Neural progenitor cell (in vitro differentiated cells): ENCODE data around the gene SRXN1. TPM values are rescaled to one million over a fixed set of nuclear protein-coding genes. Genes with fewer than 3 reads are reported as not detected.

Experiments used
- DNase-seq: peaks from one replicate; pipeline ENCODE4 v3.0.0-alpha.2; 2016; ENCODE audit warnings: low spot score
- H2AFZ ChIP-seq: fragments of 200-600 bp; sonication (generic); replicated peaks from 2 replicates; pipeline ENCODE4 v1.6.1; 2016; ENCODE audit warnings: antibody characterized with exemption
- H3F3A ChIP-seq: fragments of 200-600 bp; sonication (generic); 2 replicates; pipeline ENCODE4 v1.6.1; 2016; ENCODE audit warnings: antibody characterized with exemption, low read depth
- H3K27ac ChIP-seq: fragments of 200-600 bp; sonication (generic); 2 replicates; pipeline ENCODE4 v1.5.1; 2016; ENCODE audit warnings: mild to moderate bottlenecking
- H3K27me3 ChIP-seq: fragments of 200-600 bp; sonication (generic); 2 replicates; pipeline ENCODE4 v1.6.1; 2016; ENCODE audit warnings: mild to moderate bottlenecking, moderate library complexity
- H3K36me3 ChIP-seq: fragments of 200-600 bp; sonication (generic); 2 replicates; pipeline ENCODE4 v1.5.1; 2016
- H3K4me1 ChIP-seq: fragments of 200-600 bp; sonication (generic); 2 replicates; pipeline ENCODE4 v1.6.1; 2016; ENCODE audit warnings: mixed run types
- H3K4me2 ChIP-seq: fragments of 200-600 bp; sonication (generic); 2 replicates; pipeline ENCODE4 v1.6.1; 2016
- H3K4me3 ChIP-seq: fragments of 200-600 bp; sonication (generic); 2 replicates; pipeline ENCODE4 v1.5.1; 2016
- H3K79me2 ChIP-seq: fragments of 200-600 bp; sonication (generic); 2 replicates; pipeline ENCODE4 v1.6.1; 2016; ENCODE audit warnings: low read depth
- H3K9ac ChIP-seq: fragments of 200-600 bp; sonication (generic); 2 replicates; pipeline ENCODE4 v1.6.1; 2016
- H3K9me3 ChIP-seq: fragments of 200-600 bp; sonication (generic); 2 replicates; pipeline ENCODE4 v1.5.1; 2016; ENCODE audit warnings: low read depth
- H4K20me1 ChIP-seq: fragments of 200-600 bp; sonication (generic); 2 replicates; pipeline ENCODE4 v1.6.1; 2016; ENCODE audit warnings: low read depth
- H3K27ac Mint-ChIP-seq: 3 replicates; pipeline ENCODE4 v1.8.0; 2021; ENCODE audit warnings: mixed read lengths
- H3K27me3 Mint-ChIP-seq: 2 replicates; pipeline ENCODE4 v1.8.0; 2022; ENCODE audit warnings: low read depth, mild to moderate bottlenecking, inconsistent platforms, moderate library complexity, mixed read lengths; ENCODE audit not compliant: insufficient read depth
- H3K36me3 Mint-ChIP-seq: 3 replicates; pipeline ENCODE4 v1.8.0; 2021; ENCODE audit warnings: mixed read lengths
- H3K4me1 Mint-ChIP-seq: 3 replicates; pipeline ENCODE4 v1.8.0; 2021; ENCODE audit warnings: mixed read lengths
- H3K4me3 Mint-ChIP-seq: 3 replicates; pipeline ENCODE4 v1.8.0; 2021; ENCODE audit warnings: mild to moderate bottlenecking, moderate library complexity, mixed read lengths
- H3K9me3 Mint-ChIP-seq: 3 replicates; pipeline ENCODE4 v1.8.0; 2020; ENCODE audit warnings: mixed read lengths
- CTCF ChIP-seq: fragments of 200-600 bp; sonication (generic); IDR thresholded peaks from 2 replicates; pipeline ENCODE4 v1.5.1; 2017; ENCODE audit warnings: antibody characterized with exemption, mild to moderate bottlenecking
- EZH2 ChIP-seq: fragments of 200-600 bp; sonication (generic); IDR thresholded peaks from 2 replicates; pipeline ENCODE4 v1.6.1; 2017; ENCODE audit warnings: antibody characterized with exemption, mild to moderate bottlenecking, moderate library complexity
- EZH2phosphoT487 ChIP-seq: fragments of 200-600 bp; sonication (generic); IDR thresholded peaks from 2 replicates; pipeline ENCODE4 v1.6.1; 2017; ENCODE audit warnings: antibody characterized with exemption
- total RNA-seq: library from RNA; depleted of rRNA; stranded (reverse); fragments of >200 nt; gene quantifications from 2 replicates; pipeline ENCODE4 v1.2.3, GENCODE V29; 2015; ENCODE audit warnings: low replicate concordance

SRXN1 gene
- total RNA-seq, 1 donor from 2014 or later = 6.8 TPM

GRCh38 chr20:676315-676937, 23.4 kb upstream of the SRXN1 start:
- H3K4me1 ChIP-seq = peaks cover 25% of the 10 kb centered on the region

GRCh38 chr20:675453-676314, 22.7 kb upstream of the SRXN1 start, which contains the start of gene SCRT2:
SCRT2 (minus strand) TSS chr20:675802; CDS start chr20:675601, 201 bp downstream.
- Histone ChIP-seq H3K79me2 (no peaks in the 10 kb centered on the region), H3K4me3 (peak within 1 kb of the TSS; percentile 48), H3K27me3 (peaks cover 72% of the 10 kb centered on the region), H3K27ac (no peak within 1 kb of the TSS), H3K9me3 (no peaks in the 10 kb centered on the region), H3F3A (peaks cover 19% of the 10 kb centered on the region), H3K9ac (no peak within 1 kb of the TSS), H4K20me1 (peaks cover 28% of the 10 kb centered on the region), H3K36me3 (no peaks in the 10 kb centered on the region), H2AFZ (no peak within 1 kb of the TSS), H3K4me2 (peak within 1 kb of the TSS; percentile 92), H3K4me1 (peaks cover 25% of the 10 kb centered on the region)
- H3K36me3 Mint-ChIP-seq = no peaks in the 10 kb centered on the region
- H3K9me3 Mint-ChIP-seq = no peaks in the 10 kb centered on the region
- H3K4me3 Mint-ChIP-seq = peak within 1 kb of the TSS; percentile 81
- H3K27me3 Mint-ChIP-seq = peaks cover 53% of the 10 kb centered on the region
- TF ChIP-seq EZH2 (peak; percentile 78), CTCF (no peak), EZH2phosphoT487 (peak; percentile 36)
- no peak within 1 kb of the TSS for H3K27ac Mint-ChIP-seq
- peak; percentile 95 for DNase-seq
- H3K4me1 Mint-ChIP-seq = peaks cover 16% of the 10 kb centered on the region

More at GRCh38 chr20:676315-676937, 23.4 kb upstream of the SRXN1 start:
- peaks cover 19% of the 10 kb centered on the region for H3F3A ChIP-seq
- Mint-ChIP-seq H3K4me1 (peaks cover 16% of the 10 kb centered on the region), H3K27ac (no peak overlapping the region), H3K4me3 (peak overlapping the region; percentile 81), H3K36me3 (no peaks in the 10 kb centered on the region), H3K9me3 (no peaks in the 10 kb centered on the region), H3K27me3 (peaks cover 51% of the 10 kb centered on the region)
- peaks cover 72% of the 10 kb centered on the region for H3K27me3 ChIP-seq
- peak overlapping the region; percentile 48 for H3K4me3 ChIP-seq
- H3K9me3 ChIP-seq = no peaks in the 10 kb centered on the region
- no peaks in the 10 kb centered on the region for H3K36me3 ChIP-seq
- peaks cover 28% of the 10 kb centered on the region for H4K20me1 ChIP-seq
- H3K9ac ChIP-seq = no peak overlapping the region
- peak overlapping the region; percentile 92 for H3K4me2 ChIP-seq
- H3K27ac ChIP-seq = no peak overlapping the region
- no peak overlapping the region for H2AFZ ChIP-seq
- H3K79me2 ChIP-seq = no peaks in the 10 kb centered on the region
- DNase-seq = peak; percentile 50
- no peak for TF ChIP-seq EZH2
- TF ChIP-seq CTCF = no peak
- TF ChIP-seq EZH2phosphoT487 = no peak

GRCh38 chr20:675033-675452, 22.0 kb upstream of the SRXN1 start:
- no peaks in the 10 kb centered on the region for H3K9me3 ChIP-seq
- H2AFZ ChIP-seq = no peak overlapping the region
- Mint-ChIP-seq H3K4me1 (peaks cover 16% of the 10 kb centered on the region), H3K4me3 (peak overlapping the region; percentile 27), H3K27me3 (peaks cover 54% of the 10 kb centered on the region), H3K27ac (no peak overlapping the region), H3K9me3 (no peaks in the 10 kb centered on the region), H3K36me3 (no peaks in the 10 kb centered on the region)
- peaks cover 25% of the 10 kb centered on the region for H3K4me1 ChIP-seq
- H4K20me1 ChIP-seq = peaks cover 28% of the 10 kb centered on the region
- H3K4me2 ChIP-seq = peak overlapping the region; percentile 73
- peaks cover 19% of the 10 kb centered on the region for H3F3A ChIP-seq
- no peak overlapping the region for H3K27ac ChIP-seq
- no peak overlapping the region for H3K9ac ChIP-seq
- no peak for DNase-seq
- H3K27me3 ChIP-seq = peaks cover 72% of the 10 kb centered on the region
- H3K4me3 ChIP-seq = peak overlapping the region; percentile 48
- no peaks in the 10 kb centered on the region for H3K79me2 ChIP-seq
- H3K36me3 ChIP-seq = no peaks in the 10 kb centered on the region
- TF ChIP-seq CTCF (no peak), EZH2 (no peak), EZH2phosphoT487 (no peak)
